H54 (cell line): Measurements from ENCODE around the gene LTK.

Experiments
- DNase-seq: peaks from one replicate; pipeline ENCODE4 v3.0.0; 2011; ENCODE audit warnings: low spot score, mixed read lengths; ENCODE audit not compliant: insufficient read length
- FAIRE-seq: peaks from 3 replicates; lab custom pipeline; 2011; peaks lifted over from hg19 to GRCh38; lab: Jason Lieb, UNC
- POLR2A ChIP-seq: IDR thresholded peaks from 2 replicates; pipeline ENCODE4 v1.6.1; 2011; ENCODE audit warnings: low read depth, mild to moderate bottlenecking, low read length

Gene LTK

GRCh38 chr15:41512512-41512939 is 1.1 kb downstream of the LTK start:
- no peak for TF ChIP-seq POLR2A
- no peak for FAIRE-seq

GRCh38 chr15:41511899-41512369 is 1.7 kb downstream of the LTK start:
- FAIRE-seq (no peak), DNase-seq (no peak)
- no peak for TF ChIP-seq POLR2A

More at GRCh38 chr15:41512512-41512939, 1.1 kb downstream of the LTK start:
- DNase-seq: no peak

- DNase-seq: no peak
- no peak for TF ChIP-seq POLR2A
- no peak for FAIRE-seq
Measured at GRCh38 chr15:41511331-41511898, 2.2 kb downstream of the LTK start.

- FAIRE-seq (no peak), DNase-seq (no peak)
- no peak for TF ChIP-seq POLR2A
Measured at GRCh38 chr15:41510728-41511127, 2.9 kb downstream of the LTK start.

- FAIRE-seq: no peak
- TF ChIP-seq POLR2A: no peak
- DNase-seq: no peak
Measured at GRCh38 chr15:41507820-41508290, 5.8 kb downstream of the LTK start.

GRCh38 chr15:41506796-41507341 is 6.8 kb downstream of the LTK start:
- DNase-seq (no peak), FAIRE-seq (no peak)
- no peak for TF ChIP-seq POLR2A

- FAIRE-seq (no peak), DNase-seq (no peak)
- no peak for TF ChIP-seq POLR2A
Measured at GRCh38 chr15:41505776-41506175, 7.9 kb downstream of the LTK start.

- DNase-seq (no peak), FAIRE-seq (no peak)
- no peak for TF ChIP-seq POLR2A
Measured at GRCh38 chr15:41504751-41505492, 8.7 kb downstream of the LTK start.

GRCh38 chr15:41503669-41504010 is 10.0 kb downstream of the LTK start:
- DNase-seq: no peak
- FAIRE-seq: no peak
- TF ChIP-seq POLR2A: no peak

- DNase-seq (no peak), FAIRE-seq (no peak)
- no peak for TF ChIP-seq POLR2A
Measured at GRCh38 chr15:41502795-41503668, 10.6 kb downstream of the LTK start.

GRCh38 chr15:41501931-41502794 is 11.5 kb downstream of the LTK start:
- no peak for TF ChIP-seq POLR2A
- no peak for DNase-seq
- FAIRE-seq: no peak

GRCh38 chr15:41501191-41501917 is 12.3 kb downstream of the LTK start:
- TF ChIP-seq POLR2A: no peak
- FAIRE-seq (no peak), DNase-seq (no peak)
